K562 (cell line): ENCODE measurements around the gene CDC45. TPM values are rescaled to one million over a fixed set of nuclear protein-coding genes. Genes with fewer than 3 reads are reported as not detected.

ENCODE experiments used
- BRD4 ChIP-seq: fragments of 200-600 bp; sonication (generic); IDR thresholded peaks from 2 replicates; pipeline ENCODE4 v1.6.1; 2017; ENCODE audit warnings: inconsistent platforms
- CBFA2T2 ChIP-seq: fragments of 450-650 bp; conservative IDR thresholded peaks from 2 replicates; pipeline ENCODE4 v1.6.1; 2017; ENCODE audit warnings: mild to moderate bottlenecking
- CBX8 ChIP-seq: fragments of 200-600 bp; sonication (generic); IDR thresholded peaks from 2 replicates; pipeline ENCODE4 v1.6.1; 2012; ENCODE audit warnings: borderline replicate concordance, mixed run types, low read depth, mild to moderate bottlenecking, moderate library complexity, mixed read lengths, low read length, control low read depth, inconsistent platforms; ENCODE audit not compliant: poor library complexity, severe bottlenecking; ENCODE audit errors: extremely low read depth
- CHAMP1 ChIP-seq: fragments of 450-650 bp; IDR thresholded peaks from 2 replicates; pipeline ENCODE4 v1.6.1; 2016; ENCODE audit warnings: mild to moderate bottlenecking
- GABPA ChIP-seq: fragments of 200-800 bp; sonication (Bioruptor generic); conservative IDR thresholded peaks from 2 replicates; pipeline ENCODE4 v1.6.1; 2016; ENCODE audit warnings: low read depth, missing genetic modification characterization, missing compliant biosample characterization
- HCFC1 ChIP-seq: IDR thresholded peaks from 2 replicates; pipeline ENCODE4 v1.6.1; 2012; ENCODE audit warnings: low read depth, low read length, improper control_type of control experiment
- HDAC3 ChIP-seq: fragments of 450-650 bp; IDR thresholded peaks from 2 replicates; pipeline ENCODE4 v1.6.1; 2018; ENCODE audit warnings: borderline replicate concordance, mild to moderate bottlenecking, moderate library complexity; ENCODE audit not compliant: partially characterized antibody
- IRF1 ChIP-seq: sonication (generic); formaldehyde crosslinking; IDR thresholded peaks from 2 replicates; pipeline ENCODE4 v1.8.0; 2022; ENCODE audit warnings: missing genetic modification reagents, mild to moderate bottlenecking, borderline replicate concordance
- RUNX1 ChIP-seq: sonication (generic); IDR thresholded peaks from 2 replicates; pipeline ENCODE4 v1.6.1; 2016; ENCODE audit warnings: antibody characterized with exemption, low read depth
- TARDBP ChIP-seq: fragments of 450-650 bp; IDR thresholded peaks from 2 replicates; pipeline ENCODE4 v1.6.1; 2016
- ZBTB40 ChIP-seq, 2 experiments: fragments of 450-650 bp in 1 of 2; sonication (generic) in 1 of 2; formaldehyde crosslinking in 1 of 2; IDR thresholded peaks; 2 replicates each; pipeline versions ENCODE4 v1.7.1 to v1.9.0; 2016 to 2022; ENCODE audit warnings: inconsistent platforms in 1 of 2, mild to moderate bottlenecking in 1 of 2, missing genetic modification reagents in 1 of 2
- ZC3H8 ChIP-seq: fragments of 450-650 bp; IDR thresholded peaks from 2 replicates; pipeline ENCODE4 v1.6.1; 2017
- ZNF740 ChIP-seq, 3 experiments: fragments of 200-800 bp in 1 of 3; sonication (Bioruptor generic) in 1 of 3; sonication (generic) in 1 of 3; formaldehyde crosslinking in 1 of 3; IDR thresholded peaks; 2 replicates each; pipeline versions ENCODE4 v1.6.1 to v1.8.0; 2016 to 2022; ENCODE audit warnings: mild to moderate bottlenecking in 2 of 3, missing compliant biosample characterization in 2 of 3, missing genetic modification characterization in 2 of 3, missing genetic modification reagents in 1 of 3
- polyA plus RNA-seq, 8 experiments: library from polyadenylated mRNA; depleted of rRNA in 4 of 8; stranded (reverse) in 5 of 8; unstranded in 3 of 8; fragments of >200 nt; fragmentation: Nextera tagmentation in 2 of 8; fragmentation: Illumina TruSeq in 1 of 8; extraction: Ambion mirVana in 2 of 8; extraction: Trizol in 1 of 8; gene quantifications; 2 replicates each; pipeline versions ENCODE4 v1.2.1 to v1.2.3, GENCODE V29; 2011 to 2014; ENCODE audit warnings: inconsistent platforms in 1 of 8, missing spikeins in 1 of 8
- total RNA-seq, 7 experiments: library from RNA; depleted of rRNA in 6 of 7; stranded (reverse); fragments of >200 nt in 6 of 7; fragmentation: Illumina TruSeq in 2 of 7; extraction: Trizol in 2 of 7; gene quantifications; 2 replicates each; pipeline versions ENCODE4 v1.2.1 to v1.2.3, GENCODE V29; 2011 to 2021; ENCODE audit warnings: low replicate concordance in 1 of 7

CDC45 gene
- total and polyA plus RNA-seq, 9 of the 15 experiments (the other 6 are each of a cell fraction or from before 2014, with no cell fraction given), result 251 to 580 (median 410) TPM

GRCh38 chr22:19514831-19515565, 35.3 kb downstream of the CDC45 start (continued):
- no peak for TF ChIP-seq CHAMP1
- no peak for TF ChIP-seq IRF1 (CRISPR knock-in tag)
- TF ChIP-seq CBFA2T2, result no peak
- TF ChIP-seq ZNF740 (CRISPR knock-in tag; IDR thresholded peaks at IDR 0.05), result no peak
- no peak for TF ChIP-seq ZNF740 (tag; IDR thresholded peaks at IDR 0.05)
- no peak for TF ChIP-seq RUNX1
- no peak for TF ChIP-seq TARDBP
- TF ChIP-seq HDAC3, result no peak
- no peak for TF ChIP-seq CBX8
- no peak for TF ChIP-seq ZC3H8
- TF ChIP-seq ZBTB40 (IDR thresholded peaks at IDR 0.05), result no peak
- no peak; the same call in 1 of the 2 replicates for TF ChIP-seq ZBTB40 (CRISPR knock-in tag; IDR thresholded peaks at IDR 0.05)
- TF ChIP-seq BRD4, result no peak
- TF ChIP-seq GABPA (tag), result no peak
- no peak for TF ChIP-seq HCFC1
